ENCODE results near the gene KCNK10.

DNA sequence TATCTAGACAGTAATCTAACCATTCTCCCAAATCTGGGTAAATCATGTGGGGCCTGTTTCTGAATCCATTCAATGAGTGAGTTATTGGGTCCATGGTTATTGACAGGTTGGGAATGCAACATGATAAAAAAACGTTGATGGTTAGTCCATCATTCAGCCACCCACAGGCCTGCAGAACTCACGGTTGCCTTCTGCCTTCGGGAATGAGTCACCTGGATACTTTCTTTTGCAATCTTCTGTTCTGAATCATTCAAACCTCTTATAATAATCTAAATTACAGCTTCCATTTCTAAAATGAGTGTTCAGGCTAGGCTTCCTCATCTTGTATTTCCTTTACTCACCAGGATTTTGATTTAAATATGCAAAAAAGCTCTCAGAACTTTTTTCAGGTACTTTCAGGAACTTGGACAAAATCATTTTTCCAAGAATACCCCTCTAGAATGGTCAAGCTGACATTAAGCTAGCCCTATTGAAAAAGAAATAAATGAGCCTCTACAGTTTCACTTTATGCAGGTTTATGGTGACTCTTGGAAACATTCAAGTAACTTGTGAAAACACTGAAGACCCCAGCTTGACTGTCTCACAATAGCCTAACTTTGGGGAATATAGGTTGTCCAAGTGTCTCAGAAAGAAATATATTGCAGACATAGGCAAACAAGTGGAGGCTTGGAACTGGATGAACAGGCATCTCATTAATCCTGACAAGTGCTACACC lies 94.4 kb downstream of the KCNK10 start:
- no peak for TF ChIP-seq ZNF274 (IDR thresholded peaks at IDR 0.05; ENCODE audit: low read depth, low read length)
- no peak for TF ChIP-seq YY1 (IDR thresholded peaks at IDR 0.05; ENCODE audit: insufficient read depth, insufficient read length)
